Fibroblast of the aortic adventitia (primary cell): Measurements from ENCODE around the gene RGS7. TPM values are rescaled to one million over a fixed set of nuclear protein-coding genes. Genes with fewer than 3 reads are reported as not detected.

ENCODE experiments used
- DNase-seq: peaks from one replicate; pipeline ENCODE4 v3.0.0-alpha.2; 2010; ENCODE audit warnings: low read depth
- H3K4me3 ChIP-seq: 2 replicates; pipeline ENCODE4 v1.5.1; 2011; ENCODE audit warnings: low read depth, mild to moderate bottlenecking, control low read depth, low read length, moderate library complexity
- CTCF ChIP-seq: IDR thresholded peaks from 2 replicates; pipeline ENCODE4 v1.5.1; 2011; ENCODE audit warnings: mild to moderate bottlenecking, low read length, control low read depth, inconsistent platforms; ENCODE audit not compliant: insufficient read depth
- total RNA-seq: library from RNA; depleted of rRNA; stranded (reverse); fragments of >200 nt; gene quantifications from 2 replicates; pipeline ENCODE4 v1.2.3, GENCODE V29; 2012; ENCODE audit warnings: low replicate concordance

The RGS7 gene
- total RNA-seq, 1 donor: 0.63 TPM

GRCh38 chr1:240829487-240829886 is 527.5 kb downstream of the RGS7 start:
- DNase-seq: no peak
- TF ChIP-seq CTCF: no peak
- no peak overlapping the region for H3K4me3 ChIP-seq

GRCh38 chr1:240827786-240828185 is 529.2 kb downstream of the RGS7 start:
- no peak for TF ChIP-seq CTCF
- H3K4me3 ChIP-seq: no peak overlapping the region
- no peak for DNase-seq

GRCh38 chr1:240824238-240824637 is 532.8 kb downstream of the RGS7 start:
- DNase-seq: no peak
- no peak for TF ChIP-seq CTCF

GRCh38 chr1:240823357-240823756 is 533.6 kb downstream of the RGS7 start:
- no peak for TF ChIP-seq CTCF
- no peak for DNase-seq
- H3K4me3 ChIP-seq: no peak overlapping the region

More at GRCh38 chr1:240824238-240824637, 532.8 kb downstream of the RGS7 start:
- H3K4me3 ChIP-seq: no peak overlapping the region

GRCh38 chr1:240821925-240822324 is 535.1 kb downstream of the RGS7 start:
- TF ChIP-seq CTCF: no peak
- H3K4me3 ChIP-seq: no peak overlapping the region
- no peak for DNase-seq

- TF ChIP-seq CTCF: no peak
- DNase-seq: no peak
- H3K4me3 ChIP-seq: no peak overlapping the region
Measured at GRCh38 chr1:240820816-240821215, 536.2 kb downstream of the RGS7 start.

- no peak for TF ChIP-seq CTCF
- DNase-seq: no peak
- no peak overlapping the region for H3K4me3 ChIP-seq
Measured at GRCh38 chr1:240816472-240816871, 540.5 kb downstream of the RGS7 start.
